Neural progenitor cell (in vitro differentiated cells): ENCODE measurements around the gene RBKS. TPM values are rescaled to one million over a fixed set of nuclear protein-coding genes. Genes with fewer than 3 reads are reported as not detected.
"Not testable (repeated sequence)": the region's sequence is repeated elsewhere in the genome, so short reads cannot be mapped to it uniquely, and the experiment has no call there.

Source experiments
- DNase-seq: peaks from one replicate; pipeline ENCODE4 v3.0.0-alpha.2; 2016; ENCODE audit warnings: low spot score
- H2AFZ ChIP-seq: fragments of 200-600 bp; sonication (generic); replicated peaks from 2 replicates; pipeline ENCODE4 v1.6.1; 2016; ENCODE audit warnings: antibody characterized with exemption
- H3F3A ChIP-seq: fragments of 200-600 bp; sonication (generic); 2 replicates; pipeline ENCODE4 v1.6.1; 2016; ENCODE audit warnings: antibody characterized with exemption, low read depth
- H3K27ac ChIP-seq: fragments of 200-600 bp; sonication (generic); 2 replicates; pipeline ENCODE4 v1.5.1; 2016; ENCODE audit warnings: mild to moderate bottlenecking
- H3K27me3 ChIP-seq: fragments of 200-600 bp; sonication (generic); 2 replicates; pipeline ENCODE4 v1.6.1; 2016; ENCODE audit warnings: mild to moderate bottlenecking, moderate library complexity
- H3K36me3 ChIP-seq: fragments of 200-600 bp; sonication (generic); 2 replicates; pipeline ENCODE4 v1.5.1; 2016
- H3K4me1 ChIP-seq: fragments of 200-600 bp; sonication (generic); 2 replicates; pipeline ENCODE4 v1.6.1; 2016; ENCODE audit warnings: mixed run types
- H3K4me2 ChIP-seq: fragments of 200-600 bp; sonication (generic); 2 replicates; pipeline ENCODE4 v1.6.1; 2016
- H3K4me3 ChIP-seq: fragments of 200-600 bp; sonication (generic); 2 replicates; pipeline ENCODE4 v1.5.1; 2016
- H3K79me2 ChIP-seq: fragments of 200-600 bp; sonication (generic); 2 replicates; pipeline ENCODE4 v1.6.1; 2016; ENCODE audit warnings: low read depth
- H3K9ac ChIP-seq: fragments of 200-600 bp; sonication (generic); 2 replicates; pipeline ENCODE4 v1.6.1; 2016
- H3K9me3 ChIP-seq: fragments of 200-600 bp; sonication (generic); 2 replicates; pipeline ENCODE4 v1.5.1; 2016; ENCODE audit warnings: low read depth
- H4K20me1 ChIP-seq: fragments of 200-600 bp; sonication (generic); 2 replicates; pipeline ENCODE4 v1.6.1; 2016; ENCODE audit warnings: low read depth
- H3K27ac Mint-ChIP-seq: 3 replicates; pipeline ENCODE4 v1.8.0; 2021; ENCODE audit warnings: mixed read lengths
- H3K27me3 Mint-ChIP-seq: 2 replicates; pipeline ENCODE4 v1.8.0; 2022; ENCODE audit warnings: low read depth, mild to moderate bottlenecking, inconsistent platforms, moderate library complexity, mixed read lengths; ENCODE audit not compliant: insufficient read depth
- H3K36me3 Mint-ChIP-seq: 3 replicates; pipeline ENCODE4 v1.8.0; 2021; ENCODE audit warnings: mixed read lengths
- H3K4me1 Mint-ChIP-seq: 3 replicates; pipeline ENCODE4 v1.8.0; 2021; ENCODE audit warnings: mixed read lengths
- H3K4me3 Mint-ChIP-seq: 3 replicates; pipeline ENCODE4 v1.8.0; 2021; ENCODE audit warnings: mild to moderate bottlenecking, moderate library complexity, mixed read lengths
- H3K9me3 Mint-ChIP-seq: 3 replicates; pipeline ENCODE4 v1.8.0; 2020; ENCODE audit warnings: mixed read lengths
- EZH2 ChIP-seq: fragments of 200-600 bp; sonication (generic); IDR thresholded peaks from 2 replicates; pipeline ENCODE4 v1.6.1; 2017; ENCODE audit warnings: antibody characterized with exemption, mild to moderate bottlenecking, moderate library complexity
- EZH2phosphoT487 ChIP-seq: fragments of 200-600 bp; sonication (generic); IDR thresholded peaks from 2 replicates; pipeline ENCODE4 v1.6.1; 2017; ENCODE audit warnings: antibody characterized with exemption
- total RNA-seq: library from RNA; depleted of rRNA; stranded (reverse); fragments of >200 nt; gene quantifications from 2 replicates; pipeline ENCODE4 v1.2.3, GENCODE V29; 2015; ENCODE audit warnings: low replicate concordance
- TF ChIP-seq, protein P1 (sequence below): fragments of 200-600 bp; sonication (generic); IDR thresholded peaks from 2 replicates; pipeline ENCODE4 v1.5.1; 2017; ENCODE audit warnings: antibody characterized with exemption, mild to moderate bottlenecking

RBKS gene
- total RNA-seq, 1 donor from 2014 or later: 8.5 TPM

- peaks cover 10% of the 10 kb centered on the region for H3K27me3 ChIP-seq
- no peak overlapping the region for H3K27ac Mint-ChIP-seq
- H3K4me1 Mint-ChIP-seq: peaks cover 2% of the 10 kb centered on the region
- DNase-seq: no peak
- no peaks in the 10 kb centered on the region for H3K79me2 ChIP-seq
- H3K36me3 Mint-ChIP-seq: no peaks in the 10 kb centered on the region
- H2AFZ ChIP-seq: no peak overlapping the region
- TF ChIP-seq EZH2 (no peak), EZH2phosphoT487 (no peak)
- TF ChIP-seq, protein P1, sequence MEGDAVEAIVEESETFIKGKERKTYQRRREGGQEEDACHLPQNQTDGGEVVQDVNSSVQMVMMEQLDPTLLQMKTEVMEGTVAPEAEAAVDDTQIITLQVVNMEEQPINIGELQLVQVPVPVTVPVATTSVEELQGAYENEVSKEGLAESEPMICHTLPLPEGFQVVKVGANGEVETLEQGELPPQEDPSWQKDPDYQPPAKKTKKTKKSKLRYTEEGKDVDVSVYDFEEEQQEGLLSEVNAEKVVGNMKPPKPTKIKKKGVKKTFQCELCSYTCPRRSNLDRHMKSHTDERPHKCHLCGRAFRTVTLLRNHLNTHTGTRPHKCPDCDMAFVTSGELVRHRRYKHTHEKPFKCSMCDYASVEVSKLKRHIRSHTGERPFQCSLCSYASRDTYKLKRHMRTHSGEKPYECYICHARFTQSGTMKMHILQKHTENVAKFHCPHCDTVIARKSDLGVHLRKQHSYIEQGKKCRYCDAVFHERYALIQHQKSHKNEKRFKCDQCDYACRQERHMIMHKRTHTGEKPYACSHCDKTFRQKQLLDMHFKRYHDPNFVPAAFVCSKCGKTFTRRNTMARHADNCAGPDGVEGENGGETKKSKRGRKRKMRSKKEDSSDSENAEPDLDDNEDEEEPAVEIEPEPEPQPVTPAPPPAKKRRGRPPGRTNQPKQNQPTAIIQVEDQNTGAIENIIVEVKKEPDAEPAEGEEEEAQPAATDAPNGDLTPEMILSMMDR: no peak
- H3K36me3 ChIP-seq: no peaks in the 10 kb centered on the region
- no peak overlapping the region for H3K4me2 ChIP-seq
- H3K9me3 ChIP-seq: no peaks in the 10 kb centered on the region
- H3K27me3 Mint-ChIP-seq: peaks cover 2% of the 10 kb centered on the region
- no peak overlapping the region for H3K9ac ChIP-seq
- no peak overlapping the region for H3K4me3 Mint-ChIP-seq
- H3K4me1 ChIP-seq: peaks cover 6% of the 10 kb centered on the region
- no peak overlapping the region for H3K4me3 ChIP-seq
- peaks cover 3% of the 10 kb centered on the region for H3F3A ChIP-seq
- no peak overlapping the region for H3K27ac ChIP-seq
- no peaks in the 10 kb centered on the region for H3K9me3 Mint-ChIP-seq
- no peaks in the 10 kb centered on the region for H4K20me1 ChIP-seq
These were observed 23.9 kb downstream of the RBKS start for GRCh38 chr2:27866237-27866636.

DNA sequence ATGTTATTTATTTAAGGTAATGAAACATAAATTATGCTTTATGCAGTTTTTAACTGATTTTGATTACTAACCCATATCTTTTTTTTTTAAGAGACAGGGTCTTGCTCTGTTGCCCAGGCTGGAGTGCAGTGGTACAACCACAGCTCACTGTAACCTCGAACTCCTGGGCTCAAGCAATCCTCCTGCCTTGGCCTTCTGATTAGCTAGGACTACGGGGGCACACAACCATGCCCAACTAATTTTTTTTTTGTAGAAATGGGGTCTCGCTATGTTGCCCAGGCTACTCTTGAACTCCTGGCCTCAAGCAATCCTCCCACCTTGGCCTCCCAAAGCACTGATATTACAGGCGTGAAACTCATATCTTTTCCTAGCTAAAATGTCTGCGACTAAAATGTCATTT, 26.2 kb downstream of the RBKS start:
- not testable (repeated sequence) for H3K4me3 Mint-ChIP-seq, H3F3A ChIP-seq, H3K4me3 ChIP-seq, H3K4me1 ChIP-seq, H3K9me3 Mint-ChIP-seq, H3K4me2 ChIP-seq, H3K27ac Mint-ChIP-seq, H4K20me1 ChIP-seq, H3K36me3 ChIP-seq, H3K79me2 ChIP-seq, H3K27ac ChIP-seq, H3K27me3 Mint-ChIP-seq, H3K9me3 ChIP-seq, H3K36me3 Mint-ChIP-seq, DNase-seq, H2AFZ ChIP-seq, H3K4me1 Mint-ChIP-seq, H3K9ac ChIP-seq
- peaks cover 10% of the 10 kb centered on the region for H3K27me3 ChIP-seq

DNA sequence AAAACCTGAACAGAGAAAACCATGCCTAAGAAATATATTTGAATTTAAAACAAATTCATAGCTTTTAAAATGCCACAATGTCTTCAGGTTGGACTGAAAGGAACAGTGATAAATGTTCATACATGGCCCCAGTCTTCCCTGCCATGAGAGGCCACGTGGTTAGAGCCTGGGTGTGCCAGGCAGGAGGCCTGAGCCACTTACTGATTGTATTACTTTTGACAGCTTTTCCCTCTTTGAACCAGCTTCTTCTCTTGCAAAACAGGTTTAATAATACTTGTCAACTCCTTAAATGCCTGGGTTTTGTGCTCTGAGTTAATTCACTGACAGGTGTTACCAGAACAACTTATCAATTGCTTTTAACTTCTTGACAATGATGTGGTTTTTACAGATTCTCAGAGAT, 27.0 kb downstream of the RBKS start:
- Histone ChIP-seq H3K4me1 (peaks cover 6% of the 10 kb centered on the region), H3K27ac (no peak overlapping the region), H3F3A (peaks cover 3% of the 10 kb centered on the region), H3K4me2 (no peak overlapping the region), H3K36me3 (no peaks in the 10 kb centered on the region), H3K9me3 (no peaks in the 10 kb centered on the region), H2AFZ (no peak overlapping the region), H3K79me2 (no peaks in the 10 kb centered on the region), H4K20me1 (no peaks in the 10 kb centered on the region), H3K4me3 (no peak overlapping the region), H3K27me3 (peaks cover 10% of the 10 kb centered on the region), H3K9ac (no peak overlapping the region)
- Mint-ChIP-seq H3K4me1 (peaks cover 2% of the 10 kb centered on the region), H3K9me3 (no peaks in the 10 kb centered on the region), H3K27ac (no peak overlapping the region), H3K36me3 (no peaks in the 10 kb centered on the region), H3K4me3 (no peak overlapping the region), H3K27me3 (peaks cover 2% of the 10 kb centered on the region)
- TF ChIP-seq EZH2 (no peak), EZH2phosphoT487 (no peak)
- TF ChIP-seq, protein P1: no peak
- DNase-seq: no peak

GRCh38 chr2:27860111-27860510, 30.1 kb downstream of the RBKS start:
- Histone ChIP-seq H3K4me2 (no peak overlapping the region), H4K20me1 (no peaks in the 10 kb centered on the region), H3K4me3 (no peak overlapping the region), H3K36me3 (no peaks in the 10 kb centered on the region), H3K9ac (no peak overlapping the region), H3K27ac (no peak overlapping the region), H3K79me2 (no peaks in the 10 kb centered on the region), H3F3A (peaks cover 3% of the 10 kb centered on the region), H3K4me1 (peaks cover 6% of the 10 kb centered on the region), H3K27me3 (no peaks in the 10 kb centered on the region), H3K9me3 (peaks cover 8% of the 10 kb centered on the region), H2AFZ (no peak overlapping the region)
- DNase-seq: no peak
- no peak overlapping the region for H3K27ac Mint-ChIP-seq
- peaks cover 2% of the 10 kb centered on the region for H3K27me3 Mint-ChIP-seq
- no peaks in the 10 kb centered on the region for H3K36me3 Mint-ChIP-seq
- H3K4me3 Mint-ChIP-seq: no peak overlapping the region
- H3K4me1 Mint-ChIP-seq: peaks cover 2% of the 10 kb centered on the region
- H3K9me3 Mint-ChIP-seq: peaks cover 14% of the 10 kb centered on the region
- TF ChIP-seq, protein P1: no peak
- TF ChIP-seq EZH2phosphoT487: no peak
